Activated CD8-positive, alpha-beta T cell treated with anti-CD3 and anti-CD28 coated beads for 36 hours (primary cell): ENCODE measurements around the gene NR5A2. TPM values are rescaled to one million over a fixed set of nuclear protein-coding genes. Genes with fewer than 3 reads are reported as not detected.

Source experiments
- ATAC-seq: fragments of 200-7000 bp; cut with Tn5 transposase; one replicate; pipeline ENCODE4 v1.10.0; 2021; ENCODE audit warnings: mild to moderate bottlenecking, moderate library complexity
- CTCF ChIA-PET: fragments of 350-600 bp; sonication (Branson Sonifier 250); formaldehyde crosslinking; loops from one replicate; lab custom pipeline; 2021; ENCODE audit warnings: antibody characterized with exemption; lab: Charles Lee
- POLR2A ChIA-PET: fragments of 350-600 bp; sonication (Branson Sonifier 250); formaldehyde crosslinking; loops from one replicate; lab custom pipeline; 2021; ENCODE audit warnings: antibody characterized with exemption; lab: Charles Lee
- DNase-seq: peaks from one replicate; pipeline ENCODE4 v3.0.0-alpha.2; 2020
- H3K27ac Mint-ChIP-seq: one replicate; pipeline ENCODE4 v1.8.0; 2021; ENCODE audit warnings: mild to moderate bottlenecking, mixed read lengths
- H3K27me3 Mint-ChIP-seq: one replicate; pipeline ENCODE4 v1.8.0; 2021; ENCODE audit warnings: mixed read lengths
- H3K36me3 Mint-ChIP-seq: one replicate; pipeline ENCODE4 v1.8.0; 2021; ENCODE audit warnings: low read depth, mixed read lengths
- H3K4me1 Mint-ChIP-seq: one replicate; pipeline ENCODE4 v1.8.0; 2021; ENCODE audit warnings: low read depth, mixed read lengths
- H3K4me3 Mint-ChIP-seq: one replicate; pipeline ENCODE4 v1.8.0; 2021; ENCODE audit warnings: mild to moderate bottlenecking, moderate library complexity, mixed read lengths
- H3K9me3 Mint-ChIP-seq: one replicate; pipeline ENCODE4 v1.8.0; 2021; ENCODE audit warnings: mixed read lengths
- intact Hi-C: fragments of 100-400 bp; cut with micrococcal nuclease; formaldehyde crosslinking; loops from one replicate; pipeline ENCODE4 v1.10.0; 2022
- total RNA-seq, 2 experiments: library from RNA; stranded (reverse); gene quantifications; one replicate each; pipeline ENCODE4 v1.2.3, GENCODE V29; 2021
- TF ChIP-seq, protein P1 (sequence below): fragments of 200-600 bp; IDR thresholded peaks from one replicate; pipeline ENCODE4 v1.8.0; 2022; ENCODE audit warnings: antibody characterized with exemption, mild to moderate bottlenecking

NR5A2 gene
- total RNA-seq, 2 experiments from 2014 or later, result not detected

- H3K36me3 Mint-ChIP-seq, result no peaks in the 10 kb centered on the region
- H3K27me3 Mint-ChIP-seq, result peaks cover 3% of the 10 kb centered on the region
- H3K9me3 Mint-ChIP-seq, result no peaks in the 10 kb centered on the region
- ChIA-PET CTCF (no interaction called here), POLR2A (no interaction called here)
- H3K4me3 Mint-ChIP-seq, result no peak overlapping the region
- intact Hi-C loops, result no loop called here
- DNase-seq (no peak), ATAC-seq (no peak)
- H3K27ac Mint-ChIP-seq, result no peak overlapping the region
- TF ChIP-seq, protein P1, sequence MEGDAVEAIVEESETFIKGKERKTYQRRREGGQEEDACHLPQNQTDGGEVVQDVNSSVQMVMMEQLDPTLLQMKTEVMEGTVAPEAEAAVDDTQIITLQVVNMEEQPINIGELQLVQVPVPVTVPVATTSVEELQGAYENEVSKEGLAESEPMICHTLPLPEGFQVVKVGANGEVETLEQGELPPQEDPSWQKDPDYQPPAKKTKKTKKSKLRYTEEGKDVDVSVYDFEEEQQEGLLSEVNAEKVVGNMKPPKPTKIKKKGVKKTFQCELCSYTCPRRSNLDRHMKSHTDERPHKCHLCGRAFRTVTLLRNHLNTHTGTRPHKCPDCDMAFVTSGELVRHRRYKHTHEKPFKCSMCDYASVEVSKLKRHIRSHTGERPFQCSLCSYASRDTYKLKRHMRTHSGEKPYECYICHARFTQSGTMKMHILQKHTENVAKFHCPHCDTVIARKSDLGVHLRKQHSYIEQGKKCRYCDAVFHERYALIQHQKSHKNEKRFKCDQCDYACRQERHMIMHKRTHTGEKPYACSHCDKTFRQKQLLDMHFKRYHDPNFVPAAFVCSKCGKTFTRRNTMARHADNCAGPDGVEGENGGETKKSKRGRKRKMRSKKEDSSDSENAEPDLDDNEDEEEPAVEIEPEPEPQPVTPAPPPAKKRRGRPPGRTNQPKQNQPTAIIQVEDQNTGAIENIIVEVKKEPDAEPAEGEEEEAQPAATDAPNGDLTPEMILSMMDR, result no peak
- H3K4me1 Mint-ChIP-seq, result no peaks in the 10 kb centered on the region
These were observed 44.0 kb upstream of the NR5A2 start for GRCh38 chr1:199983531-199983930.

- H3K27me3 Mint-ChIP-seq, result peaks cover 4% of the 10 kb centered on the region
- intact Hi-C loops, result no loop called here
- no peak for ATAC-seq
- no peak overlapping the region for H3K4me3 Mint-ChIP-seq
- no peaks in the 10 kb centered on the region for H3K9me3 Mint-ChIP-seq
- CTCF ChIA-PET, result interaction anchor here (0.7 kb wide), 1 partner anchor 44 kb away, joined by 3 read pairs; no protein-coding TSS in a partner anchor
- POLR2A ChIA-PET, result no interaction called here
- H3K36me3 Mint-ChIP-seq, result no peaks in the 10 kb centered on the region
- no peaks in the 10 kb centered on the region for H3K4me1 Mint-ChIP-seq
- no peak for DNase-seq
- H3K27ac Mint-ChIP-seq, result no peak overlapping the region
- TF ChIP-seq, protein P1, result no peak
These were observed 32.3 kb upstream of the NR5A2 start for GRCh38 chr1:199995096-199995685.

DNA sequence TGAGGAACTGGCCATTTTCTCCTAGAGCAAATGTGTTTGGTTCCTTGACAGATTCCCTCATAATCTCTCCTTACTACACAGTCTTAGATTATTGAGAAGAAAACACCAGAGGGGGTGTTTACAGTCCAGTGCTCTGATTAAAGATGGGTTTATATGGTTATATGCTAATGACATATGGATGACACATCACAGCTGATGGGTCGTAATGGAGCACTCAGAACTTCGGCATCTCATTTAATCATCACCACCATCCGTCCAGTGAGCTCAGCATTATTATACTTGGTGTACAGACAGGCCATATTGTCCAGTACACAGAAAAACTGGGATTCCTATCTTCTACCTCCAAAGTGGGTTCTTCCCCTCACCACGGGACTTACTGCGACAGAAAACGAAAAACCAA, 22.3 kb upstream of the NR5A2 start:
- POLR2A ChIA-PET, result no interaction called here
- no peak for ATAC-seq
- Mint-ChIP-seq H3K27ac (no peak overlapping the region), H3K4me3 (no peak overlapping the region), H3K4me1 (no peaks in the 10 kb centered on the region), H3K36me3 (no peaks in the 10 kb centered on the region), H3K27me3 (peaks cover 2% of the 10 kb centered on the region), H3K9me3 (no peaks in the 10 kb centered on the region)
- TF ChIP-seq, protein P1, result no peak
- CTCF ChIA-PET, result no interaction called here
- intact Hi-C loops, result no loop called here
- DNase-seq, result no peak

GRCh38 chr1:200006711-200007110, 20.8 kb upstream of the NR5A2 start:
- Mint-ChIP-seq H3K4me3 (no peak overlapping the region), H3K4me1 (no peaks in the 10 kb centered on the region), H3K27me3 (peaks cover 3% of the 10 kb centered on the region), H3K27ac (no peak overlapping the region), H3K9me3 (no peaks in the 10 kb centered on the region), H3K36me3 (no peaks in the 10 kb centered on the region)
- ATAC-seq (no peak), DNase-seq (no peak)
- ChIA-PET CTCF (no interaction called here), POLR2A (interaction anchor here (0.6 kb wide), 1 partner anchor 362 kb away, joined by 3 read pairs; no protein-coding TSS in a partner anchor)
- intact Hi-C loops, result no loop called here
- TF ChIP-seq, protein P1, result no peak

GRCh38 chr1:200015811-200016210, 11.7 kb upstream of the NR5A2 start:
- DNase-seq, result no peak
- Mint-ChIP-seq H3K27ac (no peak overlapping the region), H3K27me3 (peaks cover 5% of the 10 kb centered on the region), H3K9me3 (no peaks in the 10 kb centered on the region), H3K4me3 (no peak overlapping the region), H3K36me3 (no peaks in the 10 kb centered on the region), H3K4me1 (no peaks in the 10 kb centered on the region)
- intact Hi-C loops, result no loop called here
- TF ChIP-seq, protein P1, result no peak
- ChIA-PET POLR2A (no interaction called here), CTCF (interaction anchor here (0.6 kb wide), 1 partner anchor 8 kb away, joined by 3 read pairs; no protein-coding TSS in a partner anchor)
- no peak for ATAC-seq
